Calu3 (cell line): ENCODE data around the gene CYSTM1. TPM values are rescaled to one million over a fixed set of nuclear protein-coding genes. Genes with fewer than 3 reads are reported as not detected.

ENCODE experiments used
- BruUV-seq: library from RNA; stranded (reverse); fragments of 400-500 nt; replicated peaks from 2 replicates; lab custom pipeline; 2021; lab: Mats Ljungman, UMichigan
- CTCF ChIA-PET: fragments of 300-600 bp; sonication (Branson Sonifier 250); formaldehyde crosslinking; loops from one replicate; lab custom pipeline; 2022; ENCODE audit warnings: antibody characterized with exemption; lab: Charles Lee
- DNase-seq: peaks from one replicate; pipeline ENCODE4 v3.0.0; 2022
- H3K27ac Mint-ChIP-seq: one replicate; pipeline ENCODE4 v1.8.0; 2022; ENCODE audit warnings: mixed read lengths; ENCODE audit not compliant: unreplicated experiment
- H3K27me3 Mint-ChIP-seq: one replicate; pipeline ENCODE4 v1.8.0; 2022; ENCODE audit warnings: mixed read lengths; ENCODE audit not compliant: unreplicated experiment
- H3K36me3 Mint-ChIP-seq: one replicate; pipeline ENCODE4 v1.8.0; 2022; ENCODE audit warnings: mild to moderate bottlenecking, moderate library complexity, mixed read lengths; ENCODE audit not compliant: insufficient read depth, unreplicated experiment
- H3K4me1 Mint-ChIP-seq: one replicate; pipeline ENCODE4 v1.8.0; 2022; ENCODE audit warnings: mild to moderate bottlenecking, low read depth, mixed read lengths; ENCODE audit not compliant: unreplicated experiment
- H3K4me3 Mint-ChIP-seq: one replicate; pipeline ENCODE4 v1.8.0; 2022; ENCODE audit warnings: mild to moderate bottlenecking, low read depth, moderate library complexity, mixed read lengths; ENCODE audit not compliant: unreplicated experiment
- H3K9me3 Mint-ChIP-seq: one replicate; pipeline ENCODE4 v1.8.0; 2022; ENCODE audit warnings: low read depth, mixed read lengths; ENCODE audit not compliant: unreplicated experiment
- intact Hi-C: fragments of 100-400 bp; cut with micrococcal nuclease; formaldehyde crosslinking; loops from one replicate; pipeline ENCODE4 v1.10.0; 2022; ENCODE audit not compliant: unreplicated experiment
- total RNA-seq: library from RNA; stranded (reverse); gene quantifications from 2 replicates; pipeline ENCODE4 v1.2.3, GENCODE V29; 2022
- TF ChIP-seq, protein P1 (sequence below): fragments of 200-600 bp; IDR thresholded peaks from one replicate; pipeline ENCODE4 v1.8.0; 2022; ENCODE audit warnings: antibody characterized with exemption; ENCODE audit not compliant: unreplicated experiment

Gene CYSTM1
- total RNA-seq, 1 experiment from 2014 or later, result 198 TPM

DNA sequence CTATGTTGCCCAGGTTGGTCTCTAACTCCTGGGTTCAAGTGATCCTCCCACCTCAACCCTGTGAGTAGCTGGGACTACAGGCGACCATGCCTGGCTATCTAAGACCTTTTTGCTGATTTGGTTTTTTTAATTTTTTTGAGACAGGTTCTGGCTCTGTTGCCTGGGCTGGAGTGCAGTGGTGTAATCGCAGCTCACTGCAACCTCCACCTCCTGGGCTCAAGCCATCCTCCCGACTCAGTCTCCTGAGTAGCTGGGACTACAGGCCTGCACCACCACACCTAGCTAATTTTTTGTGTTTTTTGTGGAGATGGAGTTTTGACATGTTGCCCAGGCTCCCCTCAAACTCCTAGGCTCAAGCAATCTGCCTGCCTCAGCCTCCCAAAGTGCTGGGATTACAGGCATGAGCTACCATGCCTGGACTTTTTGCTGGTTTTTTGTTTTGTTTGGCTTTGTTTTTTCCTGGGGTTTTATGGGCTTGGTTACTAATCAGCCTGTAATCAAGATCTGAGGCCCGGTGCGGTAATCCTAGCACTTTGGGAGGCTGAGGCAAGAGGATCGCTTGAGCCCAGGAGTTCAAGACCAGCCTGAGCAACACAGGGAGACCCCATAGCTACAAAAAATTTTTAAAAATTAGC is 3.6 kb downstream of the CYSTM1 start:
- no peak overlapping the region for H3K4me3 Mint-ChIP-seq
- TF ChIP-seq, protein P1, sequence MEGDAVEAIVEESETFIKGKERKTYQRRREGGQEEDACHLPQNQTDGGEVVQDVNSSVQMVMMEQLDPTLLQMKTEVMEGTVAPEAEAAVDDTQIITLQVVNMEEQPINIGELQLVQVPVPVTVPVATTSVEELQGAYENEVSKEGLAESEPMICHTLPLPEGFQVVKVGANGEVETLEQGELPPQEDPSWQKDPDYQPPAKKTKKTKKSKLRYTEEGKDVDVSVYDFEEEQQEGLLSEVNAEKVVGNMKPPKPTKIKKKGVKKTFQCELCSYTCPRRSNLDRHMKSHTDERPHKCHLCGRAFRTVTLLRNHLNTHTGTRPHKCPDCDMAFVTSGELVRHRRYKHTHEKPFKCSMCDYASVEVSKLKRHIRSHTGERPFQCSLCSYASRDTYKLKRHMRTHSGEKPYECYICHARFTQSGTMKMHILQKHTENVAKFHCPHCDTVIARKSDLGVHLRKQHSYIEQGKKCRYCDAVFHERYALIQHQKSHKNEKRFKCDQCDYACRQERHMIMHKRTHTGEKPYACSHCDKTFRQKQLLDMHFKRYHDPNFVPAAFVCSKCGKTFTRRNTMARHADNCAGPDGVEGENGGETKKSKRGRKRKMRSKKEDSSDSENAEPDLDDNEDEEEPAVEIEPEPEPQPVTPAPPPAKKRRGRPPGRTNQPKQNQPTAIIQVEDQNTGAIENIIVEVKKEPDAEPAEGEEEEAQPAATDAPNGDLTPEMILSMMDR, result no peak
- peaks cover 62% of the 10 kb centered on the region for H3K36me3 Mint-ChIP-seq
- H3K4me1 Mint-ChIP-seq, result peaks cover 72% of the 10 kb centered on the region
- no peaks in the 10 kb centered on the region for H3K9me3 Mint-ChIP-seq
- no peak overlapping the region for H3K27ac Mint-ChIP-seq
- BruUV-seq, result no TSS peak
- intact Hi-C loops, result loop anchor here (5.0 kb wide), 1 partner anchor 169 kb away; the partner anchor contains the start of gene HBEGF
- CTCF ChIA-PET, result interaction anchor here (0.6 to 0.9 kb wide), 4 partner anchors 9 to 216 kb away, joined by 3 to 5 read pairs (median 4); no protein-coding TSS in a partner anchor
- peaks cover 7% of the 10 kb centered on the region for H3K27me3 Mint-ChIP-seq
- DNase-seq, result no peak

DNA sequence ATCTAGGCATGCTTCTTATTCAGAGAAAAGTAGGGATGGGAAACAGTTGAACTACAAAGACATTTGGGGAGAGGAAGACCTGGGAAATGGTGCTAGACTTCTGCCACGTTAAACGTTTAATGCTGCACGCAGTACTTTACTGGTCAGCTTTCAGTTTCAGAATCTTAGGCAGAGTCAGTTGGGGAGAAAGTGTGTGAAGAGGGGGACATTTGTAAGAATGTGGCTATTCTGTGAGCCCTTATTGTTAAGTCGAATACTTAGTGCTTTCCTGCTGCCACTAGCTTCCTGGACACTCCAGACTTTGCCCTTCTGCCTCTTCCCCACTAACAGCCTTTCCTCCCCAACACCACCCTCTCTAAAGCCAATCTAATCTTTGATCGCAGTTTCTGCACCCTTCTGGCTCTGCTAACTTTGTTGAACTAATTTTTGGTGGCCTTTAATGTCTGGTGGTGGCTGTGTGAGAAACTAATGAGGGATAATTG is 6.1 kb downstream of the CYSTM1 start:
- TF ChIP-seq, protein P1, result no peak
- Mint-ChIP-seq H3K36me3 (peaks cover 40% of the 10 kb centered on the region), H3K4me3 (peak overlapping the region; percentile 11), H3K27me3 (no peaks in the 10 kb centered on the region), H3K9me3 (no peaks in the 10 kb centered on the region), H3K4me1 (peaks cover 61% of the 10 kb centered on the region), H3K27ac (peak overlapping the region; percentile 17)
- BruUV-seq, result no TSS peak
- CTCF ChIA-PET, result interaction anchor here (0.8 kb wide), 1 partner anchor 25 kb away, joined by 3 read pairs; no protein-coding TSS in a partner anchor
- no peak for DNase-seq
- intact Hi-C loops, result loop anchor here (5.0 kb wide), 1 partner anchor 46 kb away; no protein-coding TSS in a partner anchor

DNA sequence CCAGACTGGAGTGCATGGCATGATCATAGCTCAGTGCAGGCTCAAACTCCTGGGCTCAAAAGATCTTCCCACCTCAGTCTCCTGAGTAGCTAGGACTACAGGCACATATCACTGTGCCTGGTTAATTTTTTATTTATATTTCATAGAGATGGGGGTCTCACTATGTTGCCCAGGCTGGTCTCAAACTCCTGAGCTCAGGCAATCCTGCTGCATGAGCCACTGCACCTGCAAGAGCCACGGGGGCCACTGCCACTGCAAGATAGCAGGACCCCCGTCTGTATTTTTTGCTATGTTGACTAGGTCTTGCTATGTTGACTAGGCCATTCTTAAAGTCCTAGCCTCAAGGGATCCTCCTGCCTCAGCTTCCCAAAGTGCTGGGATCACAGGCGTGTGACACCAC is 6.5 kb downstream of the CYSTM1 start:
- Mint-ChIP-seq H3K4me1 (peaks cover 59% of the 10 kb centered on the region), H3K27ac (peak overlapping the region; percentile 17), H3K4me3 (peak overlapping the region; percentile 11), H3K9me3 (no peaks in the 10 kb centered on the region), H3K27me3 (no peaks in the 10 kb centered on the region), H3K36me3 (peaks cover 35% of the 10 kb centered on the region)
- BruUV-seq, result no TSS peak
- CTCF ChIA-PET, result interaction anchor here (0.8 kb wide), 1 partner anchor 25 kb away, joined by 3 read pairs; no protein-coding TSS in a partner anchor
- no peak for DNase-seq
- TF ChIP-seq, protein P1, result no peak
- intact Hi-C loops, result loop anchor here (5.0 kb wide), 1 partner anchor 46 kb away; no protein-coding TSS in a partner anchor

DNA sequence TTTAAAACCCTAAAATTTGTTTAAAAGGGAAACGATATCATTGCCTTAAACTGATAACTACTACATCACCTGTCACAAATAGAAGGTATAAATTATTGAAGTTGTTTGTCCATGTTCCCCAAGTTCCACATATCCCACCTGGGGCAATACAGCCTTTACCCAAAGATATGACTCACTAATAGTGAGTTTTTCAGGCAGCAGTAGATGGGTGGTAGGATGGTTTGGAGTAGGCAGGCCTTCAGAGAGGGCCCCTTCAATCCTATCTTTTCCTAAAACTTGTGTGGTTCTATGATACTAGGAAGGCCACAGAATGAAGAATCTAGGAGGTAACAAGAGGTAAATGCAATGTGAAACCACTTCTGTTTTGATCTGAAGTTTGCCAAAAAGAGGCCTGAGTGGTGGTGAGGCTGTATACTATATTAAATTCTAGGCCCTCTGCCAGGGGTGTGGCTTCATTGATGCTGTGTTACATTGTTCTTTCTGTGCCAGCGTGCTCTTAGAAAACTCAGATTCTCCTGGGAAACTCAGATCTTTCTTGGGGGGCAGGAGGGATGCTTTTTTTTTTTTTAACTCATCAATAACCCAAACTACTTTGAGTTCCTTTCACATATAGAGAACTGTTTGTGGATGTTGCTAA is 7.2 kb downstream of the CYSTM1 start:
- no peaks in the 10 kb centered on the region for H3K9me3 Mint-ChIP-seq
- TF ChIP-seq, protein P1, result no peak
- peak overlapping the region; percentile 12 for H3K4me3 Mint-ChIP-seq
- H3K27ac Mint-ChIP-seq, result peak overlapping the region; percentile 5
- no peak for DNase-seq
- intact Hi-C loops, result loop anchor here (5.0 kb wide), 1 partner anchor 45 kb away; no protein-coding TSS in a partner anchor
- CTCF ChIA-PET, result interaction anchor here (0.7 kb wide), 1 partner anchor 58 kb away, joined by 4 read pairs; no protein-coding TSS in a partner anchor
- no peaks in the 10 kb centered on the region for H3K27me3 Mint-ChIP-seq
- peaks cover 52% of the 10 kb centered on the region for H3K4me1 Mint-ChIP-seq
- no TSS peak for BruUV-seq
- peaks cover 28% of the 10 kb centered on the region for H3K36me3 Mint-ChIP-seq
